Trophoblast cell (in vitro differentiated cells and primary cell): Measurements from ENCODE around the gene MEOX2.

Source experiments
- DNase-seq, 2 donors: peaks; one replicate each; pipeline ENCODE4 v3.0.0-alpha.2; 2016
- H2AFZ ChIP-seq: 2 replicates; pipeline ENCODE4 v1.6.1; 2013; ENCODE audit warnings: low read length, moderate library complexity, mild to moderate bottlenecking; ENCODE audit not compliant: insufficient read depth, poor library complexity
- H2AK5ac ChIP-seq: 2 replicates; pipeline ENCODE4 v1.6.1; 2013; ENCODE audit warnings: mild to moderate bottlenecking, low read length
- H2BK120ac ChIP-seq: 2 replicates; pipeline ENCODE4 v1.6.1; 2013; ENCODE audit warnings: low read length, mild to moderate bottlenecking, moderate library complexity; ENCODE audit not compliant: insufficient read depth, poor library complexity
- H2BK12ac ChIP-seq: 2 replicates; pipeline ENCODE4 v1.6.1; 2013; ENCODE audit warnings: mild to moderate bottlenecking, low read length, moderate library complexity
- H2BK5ac ChIP-seq: 2 replicates; pipeline ENCODE4 v1.6.1; 2013; ENCODE audit warnings: low read length, low read depth, moderate library complexity, mild to moderate bottlenecking; ENCODE audit not compliant: poor library complexity
- H3K14ac ChIP-seq: 2 replicates; pipeline ENCODE4 v1.6.1; 2013; ENCODE audit warnings: mild to moderate bottlenecking, low read length
- H3K18ac ChIP-seq: 2 replicates; pipeline ENCODE4 v1.6.1; 2013; ENCODE audit warnings: mild to moderate bottlenecking, low read length
- H3K23ac ChIP-seq: 2 replicates; pipeline ENCODE4 v1.6.1; 2013; ENCODE audit warnings: low read length
- H3K27ac ChIP-seq: 2 replicates; pipeline ENCODE4 v1.5.1; 2013; ENCODE audit warnings: low read depth, mild to moderate bottlenecking, inconsistent platforms, low read length, moderate library complexity
- H3K27me3 ChIP-seq: 2 replicates; pipeline ENCODE4 v1.6.1; 2013; ENCODE audit warnings: inconsistent platforms, mild to moderate bottlenecking, low read length, moderate library complexity; ENCODE audit not compliant: insufficient read depth
- H3K36me3 ChIP-seq, 2 experiments: 1 replicate in 1 of 2; 2 replicates in 1 of 2; pipeline ENCODE4 v1.6.1; 2013; ENCODE audit warnings: low read length in 2 of 2, mild to moderate bottlenecking in 2 of 2, moderate library complexity in 1 of 2; ENCODE audit not compliant: insufficient read depth in 2 of 2, control insufficient read depth in 1 of 2
- H3K4ac ChIP-seq: 2 replicates; pipeline ENCODE4 v1.6.1; 2013; ENCODE audit warnings: low read depth, mild to moderate bottlenecking, low read length, moderate library complexity
- H3K4me1 ChIP-seq, 2 experiments: 1 replicate in 1 of 2; 2 replicates in 1 of 2; pipeline ENCODE4 v1.6.1; 2013; ENCODE audit warnings: low read length in 2 of 2, mild to moderate bottlenecking in 2 of 2, moderate library complexity in 1 of 2; ENCODE audit not compliant: insufficient read depth in 2 of 2, control insufficient read depth in 1 of 2
- H3K4me2 ChIP-seq: 2 replicates; pipeline ENCODE4 v1.6.1; 2013; ENCODE audit warnings: inconsistent platforms, mild to moderate bottlenecking, low read length, moderate library complexity
- H3K4me3 ChIP-seq: 2 replicates; pipeline ENCODE4 v1.5.1; 2013; ENCODE audit warnings: mild to moderate bottlenecking, low read depth, low read length, inconsistent platforms
- H3K79me1 ChIP-seq: one replicate; pipeline ENCODE4 v1.6.1; 2013; ENCODE audit warnings: low read length
- H3K79me2 ChIP-seq: 2 replicates; pipeline ENCODE4 v1.6.1; 2013; ENCODE audit warnings: low read length, mild to moderate bottlenecking; ENCODE audit not compliant: control insufficient read depth, insufficient read depth, poor library complexity
- H3K9ac ChIP-seq: 2 replicates; pipeline ENCODE4 v1.6.1; 2013; ENCODE audit warnings: mild to moderate bottlenecking, low read length
- H3K9me3 ChIP-seq: 2 replicates; pipeline ENCODE4 v1.6.1; 2013; ENCODE audit warnings: low read depth, mild to moderate bottlenecking, control low read depth, inconsistent platforms, low read length; ENCODE audit not compliant: insufficient read depth
- H4K12ac ChIP-seq: 2 replicates; pipeline ENCODE4 v1.6.1; 2013; ENCODE audit warnings: low read depth, mild to moderate bottlenecking, low read length, moderate library complexity
- H4K8ac ChIP-seq: 2 replicates; pipeline ENCODE4 v1.6.1; 2013; ENCODE audit warnings: low read depth, mild to moderate bottlenecking, low read length, moderate library complexity
- H4K91ac ChIP-seq: one replicate; pipeline ENCODE4 v1.6.1; 2013; ENCODE audit warnings: low read depth, mild to moderate bottlenecking, low read length, moderate library complexity
- WGBS: extraction: QIAGEN DNeasy Blood & Tissue Kit; methylation state at CpG from one replicate; pipeline ENCODE4 v1.1.7; 2013; ENCODE audit warnings: missing lambda C conversion rate; ENCODE audit not compliant: insufficient read length, insufficient coverage; ENCODE audit errors: extremely low coverage; 5-methylcytosine and 5-hydroxymethylcytosine counted together

Gene MEOX2

DNA sequence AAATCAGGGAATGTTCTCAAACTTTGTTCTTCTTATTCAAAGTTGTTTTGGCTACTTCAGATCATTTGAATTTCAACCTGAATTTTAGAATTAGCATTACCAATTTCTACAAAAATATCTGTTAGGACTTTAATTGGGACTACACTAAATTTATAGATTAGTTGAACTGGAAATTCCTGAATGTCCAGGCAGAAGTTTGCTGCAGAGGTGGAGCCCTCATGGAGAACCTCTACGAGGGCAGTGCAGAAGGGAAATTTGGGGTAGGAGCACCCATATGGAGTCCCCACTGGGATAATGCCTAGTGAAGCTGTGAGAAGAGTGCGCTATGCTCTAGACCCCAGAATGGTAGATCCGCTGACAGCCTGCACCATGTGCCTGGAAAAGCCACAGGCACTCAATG lies 101.9 kb downstream of the MEOX2 start:
- Histone ChIP-seq H2AK5ac (no peak overlapping the region), H3K36me3 (no peaks in the 10 kb centered on the region), H3K27ac (no peak overlapping the region), H2BK5ac (no peak overlapping the region), H3K23ac (no peak overlapping the region), H2BK120ac (no peak overlapping the region), H3K14ac (no peak overlapping the region), H3K4ac (no peak overlapping the region), H4K8ac (no peak overlapping the region), H3K18ac (no peak overlapping the region), H3K4me3 (peak overlapping the region; percentile 23), H4K12ac (no peak overlapping the region), H3K79me1 (no peaks in the 10 kb centered on the region), H4K91ac (no peak overlapping the region), H3K4me2 (no peak overlapping the region), H3K9ac (no peak overlapping the region), H3K79me2 (no peaks in the 10 kb centered on the region), H3K4me1 (no peaks in the 10 kb centered on the region), H2BK12ac (no peak overlapping the region), H3K9me3 (peaks cover 3% of the 10 kb centered on the region), H3K27me3 (no peaks in the 10 kb centered on the region), H2AFZ (no peak overlapping the region)
- no peak for DNase-seq
- WGBS: no CpG with 5 or more reads among the region's 3 CpGs

DNA sequence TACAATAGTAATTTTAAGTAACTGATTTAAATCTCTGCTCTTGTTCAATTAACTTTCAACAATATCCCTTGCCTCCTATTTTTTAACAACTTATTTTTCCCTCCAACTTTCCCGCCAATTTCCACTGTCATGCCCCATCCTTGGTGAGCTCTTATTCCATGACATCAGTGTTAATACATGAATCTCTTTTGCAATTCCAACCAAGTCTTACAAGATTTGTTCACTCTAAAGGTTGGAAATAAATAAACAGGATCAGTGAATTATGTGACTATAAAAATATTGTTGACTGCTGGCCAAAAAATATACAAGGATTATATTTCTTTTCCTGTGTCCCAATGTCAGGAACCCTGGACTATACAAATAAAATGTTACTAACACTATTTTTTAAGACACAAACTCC lies 103.7 kb downstream of the MEOX2 start:
- no peak overlapping the region for H2AK5ac ChIP-seq
- H3K9me3 ChIP-seq: peaks cover 3% of the 10 kb centered on the region

DNA sequence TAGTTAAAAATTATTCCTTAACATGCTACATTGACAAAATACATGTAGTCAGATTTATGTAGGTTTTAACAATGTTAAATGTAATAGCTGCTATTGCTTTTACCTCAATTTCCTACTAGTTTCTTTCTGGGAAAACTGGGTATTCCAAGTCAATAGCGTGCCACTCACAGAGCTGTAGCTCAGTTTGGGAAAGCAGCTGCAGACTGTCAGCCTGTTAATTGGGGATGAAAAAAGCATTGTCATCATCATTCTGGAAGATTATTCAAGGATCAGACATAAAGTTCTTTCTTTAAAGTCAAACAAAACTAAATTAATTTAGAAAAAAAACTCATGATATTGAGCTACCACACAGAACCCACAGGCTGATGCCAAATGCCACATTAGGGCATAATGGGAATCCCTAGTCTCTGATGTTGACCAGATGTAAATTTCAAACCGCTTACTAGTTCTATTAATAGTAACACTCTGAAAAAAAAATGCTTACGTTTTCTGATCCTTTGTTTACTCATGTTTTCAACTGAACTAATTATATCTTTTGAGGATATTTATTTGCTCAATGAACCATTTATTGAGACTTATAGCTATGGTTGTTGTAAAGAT lies 105.0 kb downstream of the MEOX2 start:
- H2BK120ac ChIP-seq: no peak overlapping the region
- no peak for DNase-seq
- no peak overlapping the region for H2AFZ ChIP-seq
- H3K36me3 ChIP-seq: no peaks in the 10 kb centered on the region
- H3K4me3 ChIP-seq: no peak overlapping the region
- H3K27me3 ChIP-seq: no peaks in the 10 kb centered on the region
- no peak overlapping the region for H2AK5ac ChIP-seq
- peaks cover 2 to 3% of the 10 kb centered on the region in 2 experiments for H3K4me1 ChIP-seq
- H3K23ac ChIP-seq: no peak overlapping the region
- H4K12ac ChIP-seq: no peak overlapping the region
- H3K18ac ChIP-seq: no peak overlapping the region
- peaks cover 3% of the 10 kb centered on the region for H3K9me3 ChIP-seq
- H3K14ac ChIP-seq: no peak overlapping the region
- H2BK5ac ChIP-seq: no peak overlapping the region
- no peak overlapping the region for H3K4me2 ChIP-seq
- H2BK12ac ChIP-seq: no peak overlapping the region
- H4K8ac ChIP-seq: no peak overlapping the region
- H3K4ac ChIP-seq: no peak overlapping the region
- H3K9ac ChIP-seq: no peak overlapping the region
- H3K79me2 ChIP-seq: no peaks in the 10 kb centered on the region
- no peaks in the 10 kb centered on the region for H3K79me1 ChIP-seq
- H4K91ac ChIP-seq: no peak overlapping the region
- no peak overlapping the region for H3K27ac ChIP-seq
- WGBS: no CpG with 5 or more reads among the region's 3 CpGs

More for the DNA sequence above, 103.7 kb downstream of the MEOX2 start:
- no peaks in the 10 kb centered on the region for H3K27me3 ChIP-seq
- no peak overlapping the region for H2BK5ac ChIP-seq
- H2AFZ ChIP-seq: no peak overlapping the region
- no peak overlapping the region for H4K91ac ChIP-seq
- no peak overlapping the region for H4K8ac ChIP-seq
- no peak overlapping the region for H2BK12ac ChIP-seq
- H3K36me3 ChIP-seq: no peaks in the 10 kb centered on the region
- no peak overlapping the region for H3K14ac ChIP-seq
- no peak overlapping the region for H4K12ac ChIP-seq
- no peak overlapping the region for H3K4me2 ChIP-seq
- no peak overlapping the region for H3K4me3 ChIP-seq
- H3K79me1 ChIP-seq: no peaks in the 10 kb centered on the region
- no peak overlapping the region for H3K9ac ChIP-seq
- WGBS: 100% methylated on average over 1 of the region's 1 CpG
- no peaks in the 10 kb centered on the region for H3K79me2 ChIP-seq
- peaks cover 2 to 3% of the 10 kb centered on the region in 2 experiments for H3K4me1 ChIP-seq
- no peak for DNase-seq
- no peak overlapping the region for H2BK120ac ChIP-seq
- H3K18ac ChIP-seq: no peak overlapping the region
- no peak overlapping the region for H3K4ac ChIP-seq
- H3K23ac ChIP-seq: no peak overlapping the region
- no peak overlapping the region for H3K27ac ChIP-seq

DNA sequence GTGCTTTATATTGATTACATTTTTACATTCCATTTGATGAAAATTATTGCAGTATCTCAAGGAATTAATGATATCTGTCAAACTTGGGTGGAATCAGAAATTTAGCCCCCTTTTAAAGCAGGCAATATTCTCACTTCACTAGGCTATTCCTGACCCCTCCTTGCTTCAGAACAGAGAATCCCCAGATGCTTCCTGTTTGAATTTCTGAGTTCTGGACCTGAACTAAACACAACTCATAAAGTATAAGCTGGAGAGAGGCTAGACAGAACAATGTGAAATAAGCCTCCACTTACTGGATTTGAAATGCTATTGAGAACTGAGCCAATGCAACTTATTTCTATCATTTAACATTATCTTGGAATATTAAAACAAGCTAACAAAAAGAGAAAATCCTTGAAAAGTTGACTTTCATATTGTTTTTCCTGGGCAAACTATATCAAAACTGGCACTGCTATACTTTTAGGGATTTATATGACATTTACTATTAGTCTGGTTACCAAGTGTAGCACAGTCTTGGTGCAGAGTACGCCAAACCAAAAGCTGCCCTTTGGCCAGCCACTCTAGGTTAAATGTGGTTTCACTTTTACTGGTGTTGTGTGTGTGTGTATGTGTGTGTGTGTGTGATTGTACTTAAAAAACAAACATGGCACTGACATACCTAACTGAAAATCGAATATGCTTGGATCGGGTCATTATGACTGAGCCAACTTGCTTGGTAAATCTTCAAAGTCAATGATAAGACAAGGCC lies 105.7 kb downstream of the MEOX2 start:
- Histone ChIP-seq H3K36me3 (no peaks in the 10 kb centered on the region), H3K14ac (no peak overlapping the region), H3K4me3 (no peak overlapping the region), H3K27me3 (no peaks in the 10 kb centered on the region), H2AFZ (no peak overlapping the region), H4K12ac (no peak overlapping the region), H4K91ac (no peak overlapping the region), H3K4ac (no peak overlapping the region), H2BK120ac (no peak overlapping the region), H3K23ac (no peak overlapping the region), H4K8ac (no peak overlapping the region), H3K79me1 (no peaks in the 10 kb centered on the region), H3K18ac (no peak overlapping the region), H2AK5ac (no peak overlapping the region), H3K4me1 (peaks cover 2 to 3% of the 10 kb centered on the region in 2 experiments), H2BK5ac (no peak overlapping the region), H3K79me2 (no peaks in the 10 kb centered on the region), H3K4me2 (no peak overlapping the region), H3K27ac (no peak overlapping the region), H3K9ac (no peak overlapping the region), H3K9me3 (peaks cover 3% of the 10 kb centered on the region), H2BK12ac (no peak overlapping the region)
- DNase-seq: no peak
- no CpG with 5 or more reads among the region's 3 CpGs for WGBS
